Measurements from ENCODE around the gene HNRNPUL1. TPM values are rescaled to one million over a fixed set of nuclear protein-coding genes. Genes with fewer than 3 reads are reported as not detected.
"Not testable (repeated sequence)": the region's sequence is repeated elsewhere in the genome, so short reads cannot be mapped to it uniquely, and the experiment has no call there.

The HNRNPUL1 gene
- total RNA-seq, 2 donors from 2014 or later: 286 to 496 TPM

GRCh38 chr19:41261474-41262190 lies 2.5 kb upstream of the HNRNPUL1 start:
- peaks cover 20 to 25% of the 10 kb centered on the region in 2 donors for H3K36me3 Mint-ChIP-seq
- DNase-seq (ENCODE audit: low spot score in 2 of 2) (peak in 1 of 2 donors; percentile 7), ATAC-seq (no peak)
- peak overlapping the region; percentile 99 to 100 for H3K27ac Mint-ChIP-seq
- H3K9me3 Mint-ChIP-seq: no peaks in the 10 kb centered on the region

GRCh38 chr19:41263042-41263849 lies 926 bp upstream of the HNRNPUL1 start:
- Mint-ChIP-seq H3K36me3 (peaks cover 34 to 41% of the 10 kb centered on the region in 2 donors), H3K9me3 (no peaks in the 10 kb centered on the region), H3K27ac (peak overlapping the region; percentile 99 to 100)
- peak; percentile 63 to 65 for ATAC-seq
- DNase-seq (ENCODE audit: low spot score in 2 of 2): peak; percentile 73 to 95

GRCh38 chr19:41264581-41265394 lies 616 bp downstream of the HNRNPUL1 start:
- Mint-ChIP-seq H3K27ac (peak overlapping the region; percentile 100), H3K9me3 (no peaks in the 10 kb centered on the region), H3K36me3 (peaks cover 34 to 44% of the 10 kb centered on the region in 2 donors)
- DNase-seq (ENCODE audit: low spot score in 2 of 2) (peak in 1 of 2 donors; percentile 51), ATAC-seq (no peak)

GRCh38 chr19:41265395-41266153 lies 1.4 kb downstream of the HNRNPUL1 start:
- H3K36me3 Mint-ChIP-seq: peaks cover 34 to 44% of the 10 kb centered on the region in 2 donors
- no peaks in the 10 kb centered on the region for H3K9me3 Mint-ChIP-seq
- peak overlapping the region; percentile 100 for H3K27ac Mint-ChIP-seq
- no peak for ATAC-seq
- peak in 1 of 2 donors; percentile 19 for DNase-seq (ENCODE audit: low spot score in 2 of 2)

- no peak overlapping the region for H3K27ac Mint-ChIP-seq
- DNase-seq (ENCODE audit: low spot score in 2 of 2): no peak
- H3K36me3 Mint-ChIP-seq: peaks cover 59 to 69% of the 10 kb centered on the region in 2 donors
- no peak for ATAC-seq
- H3K9me3 Mint-ChIP-seq: no peaks in the 10 kb centered on the region
Observed at GRCh38 chr19:41269055-41269454, 4.9 kb downstream of the HNRNPUL1 start.

GRCh38 chr19:41269571-41269970 lies 5.4 kb downstream of the HNRNPUL1 start:
- H3K27ac Mint-ChIP-seq: no peak overlapping the region
- DNase-seq (ENCODE audit: low spot score in 2 of 2) (no peak), ATAC-seq (no peak)
- H3K36me3 Mint-ChIP-seq: peaks cover 63 to 74% of the 10 kb centered on the region in 2 donors
- no peaks in the 10 kb centered on the region for H3K9me3 Mint-ChIP-seq

- Mint-ChIP-seq H3K27ac (no peak overlapping the region), H3K9me3 (no peaks in the 10 kb centered on the region), H3K36me3 (peaks cover 38 to 54% of the 10 kb centered on the region in 2 donors)
- ATAC-seq: no peak
- DNase-seq (ENCODE audit: low spot score in 2 of 2): no peak
Observed at GRCh38 chr19:41273076-41273475, 8.9 kb downstream of the HNRNPUL1 start.

- peaks cover 51 to 61% of the 10 kb centered on the region in 2 donors for H3K36me3 Mint-ChIP-seq
Observed at GRCh38 chr19:41274802-41275201, 10.6 kb downstream of the HNRNPUL1 start.

GRCh38 chr19:41276231-41276630 lies 12.1 kb downstream of the HNRNPUL1 start:
- Mint-ChIP-seq H3K36me3 (peaks cover 60 to 66% of the 10 kb centered on the region in 2 donors), H3K27ac (no peak overlapping the region), H3K9me3 (no peaks in the 10 kb centered on the region)
- DNase-seq (ENCODE audit: low spot score in 2 of 2) (no peak), ATAC-seq (no peak)

More at GRCh38 chr19:41274802-41275201, 10.6 kb downstream of the HNRNPUL1 start:
- DNase-seq (ENCODE audit: low spot score in 2 of 2) (no peak), ATAC-seq (no peak)
- no peaks in the 10 kb centered on the region for H3K9me3 Mint-ChIP-seq
- peak overlapping the region; percentile 29 to 90 for H3K27ac Mint-ChIP-seq

GRCh38 chr19:41278478-41278877 lies 14.3 kb downstream of the HNRNPUL1 start:
- no peak overlapping the region for H3K27ac Mint-ChIP-seq
- ATAC-seq: no peak
- peaks cover 44 to 50% of the 10 kb centered on the region in 2 donors for H3K36me3 Mint-ChIP-seq
- no peak for DNase-seq (ENCODE audit: low spot score in 2 of 2)
- no peaks in the 10 kb centered on the region for H3K9me3 Mint-ChIP-seq

GRCh38 chr19:41288673-41289530 lies 24.7 kb downstream of the HNRNPUL1 start:
- Mint-ChIP-seq H3K9me3 (no peaks in the 10 kb centered on the region), H3K36me3 (peaks cover 8 to 24% of the 10 kb centered on the region in 2 donors), H3K27ac (peak overlapping the region in 1 of 2 donors; percentile 41)
- DNase-seq (ENCODE audit: low spot score in 2 of 2) (no peak), ATAC-seq (no peak)

GRCh38 chr19:41289814-41290213 lies 25.6 kb downstream of the HNRNPUL1 start:
- not testable (repeated sequence) for ATAC-seq; DNase-seq (ENCODE audit: low spot score in 2 of 2); H3K9me3 Mint-ChIP-seq
- peaks cover 17 to 28% of the 10 kb centered on the region in 2 donors for H3K36me3 Mint-ChIP-seq
- H3K27ac Mint-ChIP-seq: peak overlapping the region in 1 of 2 donors; percentile 81

- ATAC-seq (no peak), DNase-seq (ENCODE audit: low spot score in 2 of 2) (no peak)
- Mint-ChIP-seq H3K9me3 (no peaks in the 10 kb centered on the region), H3K27ac (peak overlapping the region in 1 of 2 donors; percentile 70), H3K36me3 (peaks cover 41 to 49% of the 10 kb centered on the region in 2 donors)
Observed at GRCh38 chr19:41294393-41294792, 30.2 kb downstream of the HNRNPUL1 start.

GRCh38 chr19:41295499-41295898 lies 31.3 kb downstream of the HNRNPUL1 start:
- ATAC-seq (no peak), DNase-seq (ENCODE audit: low spot score in 2 of 2) (no peak)
- peaks cover 50 to 60% of the 10 kb centered on the region in 2 donors for H3K36me3 Mint-ChIP-seq
- no peaks in the 10 kb centered on the region for H3K9me3 Mint-ChIP-seq
- peak overlapping the region; percentile 16 to 85 for H3K27ac Mint-ChIP-seq

- H3K9me3 Mint-ChIP-seq: no peaks in the 10 kb centered on the region
- DNase-seq (ENCODE audit: low spot score in 2 of 2) (no peak), ATAC-seq (peak in 1 of 2 donors; percentile 54)
- peak overlapping the region; percentile 85 to 95 for H3K27ac Mint-ChIP-seq
- peaks cover 59 to 66% of the 10 kb centered on the region in 2 donors for H3K36me3 Mint-ChIP-seq
Observed at GRCh38 chr19:41296433-41296871, 32.3 kb downstream of the HNRNPUL1 start.
